ENCODE data around the gene ERCC6L2. TPM values are rescaled to one million over a fixed set of nuclear protein-coding genes. Genes with fewer than 3 reads are reported as not detected.

ERCC6L2 gene
- total and polyA plus RNA-seq, 2 of the 4 experiments (the other 2 are of a cell fraction) = 13.0 to 67.6 TPM

DNA sequence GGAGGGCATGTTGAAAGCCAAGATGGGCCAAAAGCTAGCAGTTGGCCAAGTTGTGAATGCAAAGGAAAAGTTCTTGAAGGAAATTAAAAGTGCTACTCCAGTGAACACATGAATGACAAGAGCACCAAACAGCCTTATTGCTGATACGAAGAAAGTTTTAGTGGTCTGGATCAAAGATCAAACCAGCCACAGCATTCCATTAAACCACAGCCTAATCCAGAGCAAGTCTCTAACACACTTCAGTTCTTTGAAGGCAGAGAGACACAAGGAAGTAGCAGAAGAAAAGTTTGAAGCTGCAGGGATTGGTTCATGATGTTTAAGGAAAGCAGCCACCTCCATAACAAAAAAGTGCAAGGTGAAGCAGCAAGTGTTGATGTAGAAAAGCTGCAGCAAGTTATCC, 71.6 kb downstream of the ERCC6L2 start:
- BruUV-seq (replicated peaks) = no TSS peak
- H3K9ac ChIP-seq (ENCODE audit: low read depth, low read length) = no peak overlapping the region
- TF ChIP-seq MXI1 (IDR thresholded peaks at IDR 0.05; ENCODE audit: borderline replicate concordance, low read depth, low read length) (no peak), POLR2A (IDR thresholded peaks at IDR 0.05; ENCODE audit: low read depth, low read length) (no peak), RAD21 (IDR thresholded peaks at IDR 0.05; ENCODE audit: low read length) (no peak), CHD1 (IDR thresholded peaks at IDR 0.05; ENCODE audit: low read depth, low read length) (no peak), MAZ (IDR thresholded peaks at IDR 0.05; ENCODE audit: borderline replicate concordance, low read depth, low read length) (no peak), RFX5 (IDR thresholded peaks at IDR 0.05; ENCODE audit: low read depth, low read length) (no peak), SMC3 (IDR thresholded peaks at IDR 0.05; ENCODE audit: low read depth, low read length) (no peak), NFE2L2 (IDR thresholded peaks at IDR 0.05; ENCODE audit: low read depth, low read length) (no peak), BHLHE40 (IDR thresholded peaks at IDR 0.05; ENCODE audit: low read depth, low read length) (no peak)
- H3K9me3 ChIP-seq (ENCODE audit: control insufficient read depth, insufficient read depth, low read length) = peaks cover 9% of the 10 kb centered on the region
- dilution Hi-C loops (cut with HindIII; ENCODE audit: low sequenced_read_pairs, unreplicated experiment) = no loop called here
- CTCF ChIA-PET = interaction anchor here (0.8 kb wide), 1 partner anchor 9 kb away, joined by 3 read pairs; no protein-coding TSS in a partner anchor
- H3K56ac ChIP-seq (ENCODE audit: extremely low read depth, insufficient read depth, low read length) = no peak overlapping the region
- H2BK20ac ChIP-seq (ENCODE audit: low read depth, low read length) = no peak overlapping the region
- no peaks in the 10 kb centered on the region for H3K4me1 ChIP-seq (ENCODE audit: control insufficient read depth, insufficient read depth, low read length)
- no peak overlapping the region for H3K4me2 ChIP-seq (ENCODE audit: low read depth, low read length)
- H4K20me1 ChIP-seq (ENCODE audit: insufficient read depth, low read length) = no peaks in the 10 kb centered on the region
- H2BK120ac ChIP-seq (ENCODE audit: low read depth, low read length) = no peak overlapping the region
- POLR2A ChIA-PET (ENCODE audit: unreplicated experiment) = no interaction called here
- intact Hi-C loops (cut with micrococcal nuclease) = no loop called here
- no peak for DNase-seq
- in situ Hi-C loops (cut with MboI; ENCODE audit: low sequenced_read_pairs) = no loop called here
- H3K27me3 ChIP-seq (ENCODE audit: control insufficient read depth, insufficient read depth, low read length) = no peaks in the 10 kb centered on the region
- no peak overlapping the region for H4K8ac ChIP-seq (ENCODE audit: low read depth in 2 of 2, low read length in 2 of 2)
- H2AFZ ChIP-seq (replicated peaks; ENCODE audit: low read length, poor library complexity) = no peak overlapping the region
- no peak overlapping the region for H2AK9ac ChIP-seq (replicated peaks; ENCODE audit: low read depth, low read length, poor library complexity)
- no CpG with 5 or more reads among the region's 1 CpG for WGBS, 2 experiments (ENCODE audit: extremely low coverage in 2 of 2, insufficient read length in 1 of 2)
- no peak overlapping the region for H2BK15ac ChIP-seq (ENCODE audit: low read depth, low read length)
- H2BK5ac ChIP-seq (ENCODE audit: low read depth, low read length, poor library complexity, severe bottlenecking) = no peak overlapping the region
- H3K14ac ChIP-seq (replicated peaks; ENCODE audit: low read depth, low read length) = no peak overlapping the region
- H3K23ac ChIP-seq (ENCODE audit: low read depth, low read length) = no peak overlapping the region
- H2AK5ac ChIP-seq (ENCODE audit: low read depth, low read length) = no peak overlapping the region
- no peak overlapping the region for H3K4me3 ChIP-seq (ENCODE audit: insufficient read depth, low read depth, low read length)
- no peaks in the 10 kb centered on the region for H3K9me1 ChIP-seq (ENCODE audit: insufficient read depth, low read length)
- no peak overlapping the region for H3K27ac ChIP-seq (ENCODE audit: insufficient read depth, low read length)
- no peak overlapping the region for H4K5ac ChIP-seq (ENCODE audit: low read depth, low read length)
- no peak overlapping the region for H3K4ac ChIP-seq (ENCODE audit: low read depth, low read length)
- no peaks in the 10 kb centered on the region for H3K79me1 ChIP-seq (ENCODE audit: low read depth in 1 of 2, low read length in 2 of 2)
- no peak for ATAC-seq (ENCODE audit: low read depth)
- peaks cover 7% of the 10 kb centered on the region for H3K36me3 ChIP-seq (ENCODE audit: control insufficient read depth, insufficient read depth, low read length)
- H3K18ac ChIP-seq (ENCODE audit: low read depth, low read length) = no peak overlapping the region
- no peak overlapping the region for H4K91ac ChIP-seq (ENCODE audit: insufficient read depth, low read depth, low read length)
